K562 (cell line): Measurements from ENCODE around the gene DIRAS1. TPM values are rescaled to one million over a fixed set of nuclear protein-coding genes. Genes with fewer than 3 reads are reported as not detected.

Source experiments
- BRCA1 ChIP-seq, 2 experiments: fragments of 450-650 bp in 1 of 2; sonication (generic) in 1 of 2; formaldehyde crosslinking in 1 of 2; IDR thresholded peaks; 2 replicates each; pipeline versions ENCODE4 v1.5.0 to v1.6.1; 2017 to 2020; ENCODE audit warnings: mild to moderate bottlenecking in 1 of 2, missing genetic modification reagents in 1 of 2
- BRF2 ChIP-seq: IDR thresholded peaks from 3 replicates; pipeline ENCODE4 v1.6.1; 2011; ENCODE audit warnings: borderline replicate concordance, mild to moderate bottlenecking; ENCODE audit not compliant: insufficient read length, insufficient read depth
- CHAMP1 ChIP-seq: fragments of 450-650 bp; IDR thresholded peaks from 2 replicates; pipeline ENCODE4 v1.6.1; 2016; ENCODE audit warnings: mild to moderate bottlenecking
- ELF2 ChIP-seq: fragments of 250-450 bp; sonication (Bioruptor Pico); IDR thresholded peaks from 2 replicates; pipeline ENCODE4 v1.5.0; 2021; ENCODE audit warnings: mild to moderate bottlenecking
- HMG20A ChIP-seq: fragments of 450-650 bp; formaldehyde crosslinking; conservative IDR thresholded peaks from 2 replicates; pipeline ENCODE4 v1.4.0; 2020; ENCODE audit warnings: mild to moderate bottlenecking, mixed read lengths
- RBFOX2 ChIP-seq: fragments of 200-400 bp; formaldehyde crosslinking; IDR thresholded peaks from 2 replicates; pipeline ENCODE4 v1.6.1; 2017; ENCODE audit warnings: low read depth, mild to moderate bottlenecking, low read length, moderate library complexity
- TSC22D4 ChIP-seq: fragments of 450-650 bp; IDR thresholded peaks from 2 replicates; pipeline ENCODE4 v1.6.1; 2016; ENCODE audit warnings: missing genetic modification characterization, missing biosample characterization, control low read depth
- ZFP1 ChIP-seq: fragments of 450-650 bp; formaldehyde crosslinking; IDR thresholded peaks from 2 replicates; pipeline ENCODE4 v1.4.0; 2020; ENCODE audit warnings: mild to moderate bottlenecking, mixed read lengths
- polyA plus RNA-seq, 8 experiments: library from polyadenylated mRNA; depleted of rRNA in 4 of 8; stranded (reverse) in 5 of 8; unstranded in 3 of 8; fragments of >200 nt; fragmentation: Nextera tagmentation in 2 of 8; fragmentation: Illumina TruSeq in 1 of 8; extraction: Ambion mirVana in 2 of 8; extraction: Trizol in 1 of 8; gene quantifications; 2 replicates each; pipeline versions ENCODE4 v1.2.1 to v1.2.3, GENCODE V29; 2011 to 2014; ENCODE audit warnings: inconsistent platforms in 1 of 8, missing spikeins in 1 of 8
- total RNA-seq, 7 experiments: library from RNA; depleted of rRNA in 6 of 7; stranded (reverse); fragments of >200 nt in 6 of 7; fragmentation: Illumina TruSeq in 2 of 7; extraction: Trizol in 2 of 7; gene quantifications; 2 replicates each; pipeline versions ENCODE4 v1.2.1 to v1.2.3, GENCODE V29; 2011 to 2021; ENCODE audit warnings: low replicate concordance in 1 of 7

Gene DIRAS1
- total and polyA plus RNA-seq, 9 of the 15 experiments (the other 6 are each of a cell fraction or from before 2014, with no cell fraction given), result 0.11 to 12.0 (median 2.9) TPM

GRCh38 chr19:2756921-2757881 lies 36.0 kb upstream of the DIRAS1 start (continued):
- TF ChIP-seq BRF2 (no peak), ZFP1 (CRISPR knock-in tag) (no peak), RBFOX2 (no peak), BRCA1 (IDR thresholded peaks at IDR 0.05) (no peak), BRCA1 (CRISPR knock-in tag; IDR thresholded peaks at IDR 0.05) (no peak), ELF2 (CRISPR knock-in tag) (no peak), HMG20A (no peak), TSC22D4 (tag) (no peak), CHAMP1 (no peak)
